GM12864 (cell line): ENCODE results near the gene RERG.

Experiments
- DNase-seq: peaks from one replicate; pipeline ENCODE4 v3.0.0-alpha.2; 2011; ENCODE audit warnings: low read depth
- H3K4me3 ChIP-seq: 2 replicates; pipeline ENCODE4 v1.5.1; 2011; ENCODE audit warnings: mild to moderate bottlenecking, low read depth, low read length, control low read depth
- TF ChIP-seq, protein P1 (sequence below): IDR thresholded peaks from 2 replicates; pipeline ENCODE4 v1.5.1; 2011; ENCODE audit warnings: low read depth, mild to moderate bottlenecking, moderate library complexity, low read length, control low read depth, inconsistent platforms; ENCODE audit errors: missing control alignments

Gene RERG

DNA sequence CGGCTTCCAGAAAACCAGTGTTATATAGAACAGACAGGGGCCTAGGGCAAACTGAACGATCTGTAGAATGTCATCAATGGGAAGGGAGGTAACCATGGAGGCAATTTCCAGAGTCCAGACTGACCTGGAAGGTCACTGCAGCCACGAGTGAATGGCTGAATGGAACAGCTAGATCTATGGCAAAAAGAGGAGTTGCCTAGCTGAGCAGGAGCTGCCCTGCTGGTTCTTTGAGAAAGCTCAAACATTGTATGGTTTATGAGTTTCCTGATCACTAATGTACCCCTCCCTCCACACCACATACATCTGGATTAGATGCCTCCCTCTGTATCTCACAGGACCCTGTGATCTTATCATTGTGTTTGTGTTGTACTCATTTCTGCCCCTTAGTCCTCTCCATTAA, 1.0 kb upstream of the RERG start:
- no peak overlapping the region for H3K4me3 ChIP-seq
- no peak for DNase-seq
- TF ChIP-seq, protein P1, sequence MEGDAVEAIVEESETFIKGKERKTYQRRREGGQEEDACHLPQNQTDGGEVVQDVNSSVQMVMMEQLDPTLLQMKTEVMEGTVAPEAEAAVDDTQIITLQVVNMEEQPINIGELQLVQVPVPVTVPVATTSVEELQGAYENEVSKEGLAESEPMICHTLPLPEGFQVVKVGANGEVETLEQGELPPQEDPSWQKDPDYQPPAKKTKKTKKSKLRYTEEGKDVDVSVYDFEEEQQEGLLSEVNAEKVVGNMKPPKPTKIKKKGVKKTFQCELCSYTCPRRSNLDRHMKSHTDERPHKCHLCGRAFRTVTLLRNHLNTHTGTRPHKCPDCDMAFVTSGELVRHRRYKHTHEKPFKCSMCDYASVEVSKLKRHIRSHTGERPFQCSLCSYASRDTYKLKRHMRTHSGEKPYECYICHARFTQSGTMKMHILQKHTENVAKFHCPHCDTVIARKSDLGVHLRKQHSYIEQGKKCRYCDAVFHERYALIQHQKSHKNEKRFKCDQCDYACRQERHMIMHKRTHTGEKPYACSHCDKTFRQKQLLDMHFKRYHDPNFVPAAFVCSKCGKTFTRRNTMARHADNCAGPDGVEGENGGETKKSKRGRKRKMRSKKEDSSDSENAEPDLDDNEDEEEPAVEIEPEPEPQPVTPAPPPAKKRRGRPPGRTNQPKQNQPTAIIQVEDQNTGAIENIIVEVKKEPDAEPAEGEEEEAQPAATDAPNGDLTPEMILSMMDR, result no peak

DNA sequence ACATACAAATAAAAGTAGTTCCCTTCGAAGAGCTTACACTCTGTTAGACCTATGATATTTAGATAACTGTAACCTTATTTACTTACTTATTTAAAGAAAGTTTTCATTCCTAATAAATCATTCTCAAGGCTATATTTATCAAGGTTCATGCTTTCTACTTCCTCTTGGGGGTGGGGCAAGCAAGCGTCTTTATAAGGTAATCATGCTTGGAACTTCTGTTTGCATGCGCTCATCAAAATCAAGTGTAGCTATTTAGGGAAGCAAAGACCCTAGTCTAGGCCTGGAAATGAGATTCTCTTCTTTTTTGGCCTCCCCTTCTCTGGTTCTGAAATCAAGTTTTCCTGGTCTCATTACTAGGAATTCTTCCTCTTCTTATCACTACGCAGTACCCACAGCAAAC, 766 bp downstream of the RERG start:
- no peak for DNase-seq
- TF ChIP-seq, protein P1, result no peak
- H3K4me3 ChIP-seq, result no peak overlapping the region

DNA sequence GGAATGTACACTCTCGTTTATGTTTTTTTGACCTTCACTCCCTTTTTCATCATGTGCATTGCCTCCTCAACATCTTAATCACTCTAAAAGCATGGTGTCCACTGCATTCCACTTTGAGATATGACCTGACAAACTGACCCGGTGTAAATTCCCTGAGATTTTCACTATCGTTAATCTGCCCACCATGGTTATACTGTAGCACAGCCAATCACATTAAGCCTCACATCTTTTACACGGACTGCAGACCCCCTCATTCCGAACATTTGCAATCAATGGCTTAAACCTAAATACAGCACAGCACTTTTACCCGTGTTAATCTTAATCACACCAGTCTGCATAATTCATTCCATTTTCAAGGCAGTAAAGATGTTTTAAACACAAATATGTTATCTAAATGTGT, 2.4 kb downstream of the RERG start:
- DNase-seq, result no peak
- TF ChIP-seq, protein P1, result no peak
- no peak overlapping the region for H3K4me3 ChIP-seq

DNA sequence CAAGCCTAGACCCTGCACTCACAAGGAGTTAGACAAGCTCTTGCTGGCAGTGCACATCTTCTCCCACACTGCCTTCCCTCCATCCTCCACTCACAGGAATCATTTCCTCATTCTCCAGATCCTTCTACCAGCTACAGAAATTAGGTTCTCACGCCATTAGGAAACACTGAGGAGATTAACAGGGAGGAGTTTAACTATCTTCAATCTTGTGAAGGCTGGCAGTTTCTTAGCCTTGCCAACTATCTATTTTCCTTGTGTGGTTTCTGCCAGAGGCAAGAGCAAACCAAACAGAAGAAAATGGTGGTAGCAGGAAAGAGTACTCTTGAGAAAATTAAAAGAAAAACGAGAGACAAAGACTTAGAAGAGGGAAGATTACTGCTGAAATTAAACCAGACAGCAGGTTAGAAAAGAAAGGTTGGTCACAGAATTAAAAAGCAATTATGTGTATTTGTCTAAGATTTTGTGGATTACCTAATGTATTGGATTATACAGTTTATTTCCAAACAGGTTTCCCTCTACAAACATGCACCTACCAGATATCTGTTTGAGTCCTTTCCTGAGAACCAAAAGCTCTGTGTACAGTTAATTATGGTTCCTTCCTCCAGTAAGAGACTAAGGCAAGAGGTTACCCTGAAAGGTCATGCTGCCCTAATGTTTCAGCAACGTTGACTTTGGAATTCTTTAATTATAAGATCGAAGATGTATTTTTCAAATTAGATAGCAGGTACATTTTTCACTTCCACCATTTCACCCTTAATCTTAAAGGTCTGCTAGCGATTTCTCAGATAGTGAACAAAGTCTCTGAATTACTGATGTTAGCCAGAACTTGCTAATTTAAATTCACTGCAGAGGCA, 5.0 kb downstream of the RERG start:
- H3K4me3 ChIP-seq, result no peak overlapping the region
- DNase-seq, result no peak
- TF ChIP-seq, protein P1, result no peak

DNA sequence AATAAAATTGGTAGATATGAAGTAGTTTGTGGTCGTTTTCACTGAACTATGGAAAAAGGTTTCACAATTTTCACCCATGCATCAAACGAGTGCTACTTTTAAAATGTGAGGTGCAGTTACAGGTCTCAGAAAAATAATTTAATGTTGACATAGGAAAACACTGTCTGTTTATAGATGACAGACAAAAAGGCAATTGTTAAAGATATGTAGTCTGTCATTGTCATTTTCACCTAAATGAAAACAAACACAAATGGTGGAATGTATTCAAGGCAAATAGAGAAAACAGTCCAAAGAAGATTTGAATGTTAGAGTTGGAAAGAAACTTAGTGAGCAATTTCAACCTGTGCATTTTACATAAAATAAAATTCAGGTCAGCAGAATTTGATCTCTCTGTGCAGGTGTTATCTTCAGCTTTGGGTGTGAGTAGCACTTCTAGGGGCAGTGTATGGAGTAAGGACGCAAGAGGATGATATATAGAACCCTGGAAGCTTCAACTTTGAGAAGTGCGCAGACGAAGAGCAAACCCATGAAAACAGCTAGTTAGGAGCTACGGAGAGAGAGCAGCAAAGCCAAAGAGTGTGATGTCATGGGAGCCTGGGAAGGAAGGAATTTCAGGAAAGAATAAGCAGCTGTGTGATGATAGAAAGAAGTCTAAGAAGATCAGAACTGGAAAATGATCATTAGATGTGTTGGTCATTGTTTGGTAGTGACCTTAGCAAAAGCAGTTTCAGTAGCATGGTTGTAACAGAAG, 6.2 kb downstream of the RERG start:
- DNase-seq, result no peak
- TF ChIP-seq, protein P1, result no peak

DNA sequence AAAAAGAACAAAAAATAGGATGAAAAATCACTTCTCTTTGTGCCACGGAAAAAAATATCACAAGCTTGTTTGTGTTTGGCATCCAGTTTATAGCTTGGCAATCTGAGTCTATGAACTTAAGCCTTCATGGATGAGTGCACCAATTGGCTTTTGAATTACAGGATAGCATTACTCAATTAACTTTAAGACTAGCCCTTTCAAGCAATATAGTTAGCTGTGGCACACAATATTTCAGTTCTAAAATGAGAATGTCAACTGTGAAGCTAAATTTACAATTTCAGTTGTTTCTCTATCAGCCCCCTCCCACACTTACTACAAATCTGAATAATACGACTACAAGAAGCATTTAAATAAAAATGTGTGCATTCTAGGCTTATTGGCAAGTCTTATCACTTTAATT, 8.3 kb downstream of the RERG start:
- H3K4me3 ChIP-seq, result no peak overlapping the region
- no peak for DNase-seq
- TF ChIP-seq, protein P1, result no peak

More for the DNA sequence above, 6.2 kb downstream of the RERG start:
- H3K4me3 ChIP-seq, result no peak overlapping the region

DNA sequence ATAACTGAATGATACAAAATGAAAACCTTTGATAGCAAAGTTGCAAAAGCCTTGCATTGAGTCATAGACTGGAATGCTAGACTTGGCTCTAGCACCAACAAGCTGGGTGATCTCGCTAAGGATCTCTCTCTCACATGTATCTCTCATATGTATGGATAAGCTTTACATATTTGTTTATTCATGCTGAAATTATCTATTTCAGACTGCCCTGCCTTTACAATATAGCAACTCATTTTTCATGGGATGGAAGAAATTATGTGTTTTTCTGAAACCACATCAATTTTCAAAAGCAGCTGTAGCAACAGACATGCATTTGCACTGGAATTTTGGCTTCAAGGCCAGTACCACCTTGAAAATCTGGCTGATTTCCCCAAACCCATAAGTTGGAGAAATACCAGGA, 11.4 kb downstream of the RERG start:
- H3K4me3 ChIP-seq, result no peak overlapping the region
- TF ChIP-seq, protein P1, result no peak
- no peak for DNase-seq
